ENCODE measurements around the gene SLC2A2.

The SLC2A2 gene

DNA sequence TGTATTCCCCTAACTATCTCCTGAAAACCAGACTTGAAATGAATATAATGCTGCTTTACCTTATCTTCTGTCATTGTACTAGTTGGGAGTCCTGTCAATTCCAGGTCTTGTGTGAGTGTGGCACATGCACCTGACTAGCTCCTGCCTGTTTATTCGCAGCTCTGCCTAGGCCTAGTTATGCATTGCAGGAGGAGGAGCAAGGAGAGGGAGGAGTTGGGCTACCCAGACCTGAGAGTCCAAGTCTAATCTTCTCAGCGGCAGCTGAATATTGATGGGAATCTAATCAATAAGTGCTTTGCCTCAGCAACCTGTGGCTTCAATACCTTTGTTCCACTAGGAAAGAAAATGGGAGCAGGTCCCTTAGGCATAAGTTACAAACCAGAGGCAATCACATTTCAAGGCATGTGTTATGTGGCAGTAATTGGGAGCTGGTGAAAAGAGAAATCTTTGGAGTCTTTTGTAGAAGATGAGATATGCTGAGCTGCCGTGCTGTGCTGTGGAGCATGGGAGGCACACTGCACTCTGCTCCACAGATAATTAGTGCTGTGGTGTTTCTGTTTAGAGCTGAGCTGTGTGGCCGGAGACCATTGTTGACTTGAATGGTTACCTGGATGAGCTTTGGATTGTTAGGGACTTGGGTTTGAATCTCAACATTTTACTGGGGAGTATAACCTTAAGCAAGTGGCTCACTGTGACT, at the start of gene SLC2A2:
TSS of gene SLC2A2 (minus strand) at position 124 of the 697 bp plus-strand sequence. CDS start at position 74, 50 bp downstream.
- DNase-seq (ENCODE audit: low spot score in 2 of 2), result no peak
- no peaks in the 10 kb centered on the region for H3K36me3 ChIP-seq (replicated peaks)

GRCh38 chr3:171072432-171072831, 45.9 kb upstream of the SLC2A2 start:
- in situ Hi-C loops (cut with MboI; ENCODE audit: low sequenced_read_pairs), result loop anchor here (25.0 kb wide), 1 partner anchor 490 kb away; no protein-coding TSS in a partner anchor
- Histone ChIP-seq H3K4me3 (no peak overlapping the region), H3K27me3 (ENCODE audit: low read depth) (no peaks in the 10 kb centered on the region), H3K4me1 (no peaks in the 10 kb centered on the region), H3K9me3 (no peaks in the 10 kb centered on the region), H3K36me3 (replicated peaks) (no peaks in the 10 kb centered on the region)
- no peak for DNase-seq (ENCODE audit: low spot score in 2 of 2)

More for the DNA sequence above, at the start of gene SLC2A2:
- Histone ChIP-seq H3K27me3 (ENCODE audit: low read depth) (no peaks in the 10 kb centered on the region), H3K4me1 (no peaks in the 10 kb centered on the region), H3K9me3 (no peaks in the 10 kb centered on the region), H3K4me3 (no peak within 1 kb of the TSS)
- in situ Hi-C loops (cut with MboI; ENCODE audit: low sequenced_read_pairs), result no loop called here

- Histone ChIP-seq H3K36me3 (replicated peaks) (no peaks in the 10 kb centered on the region), H3K4me3 (no peak overlapping the region), H3K27me3 (ENCODE audit: low read depth) (no peaks in the 10 kb centered on the region), H3K9me3 (no peaks in the 10 kb centered on the region), H3K4me1 (no peaks in the 10 kb centered on the region)
- DNase-seq (ENCODE audit: low spot score in 2 of 2), result no peak
- in situ Hi-C loops (cut with MboI; ENCODE audit: low sequenced_read_pairs), result loop anchor here (25.0 kb wide), 1 partner anchor 494 kb away; no protein-coding TSS in a partner anchor
Measured at GRCh38 chr3:171068658-171069057, 42.1 kb upstream of the SLC2A2 start.

- H3K9me3 ChIP-seq, result no peaks in the 10 kb centered on the region
- no peaks in the 10 kb centered on the region for H3K4me1 ChIP-seq
- in situ Hi-C loops (cut with MboI; ENCODE audit: low sequenced_read_pairs), result loop anchor here (25.0 kb wide), 1 partner anchor 496 kb away; no protein-coding TSS in a partner anchor
- H3K36me3 ChIP-seq (replicated peaks), result no peaks in the 10 kb centered on the region
- no peak overlapping the region for H3K4me3 ChIP-seq
- no peaks in the 10 kb centered on the region for H3K27me3 ChIP-seq (ENCODE audit: low read depth)
- no peak for DNase-seq (ENCODE audit: low spot score in 2 of 2)
Measured at GRCh38 chr3:171066206-171066605, 39.7 kb upstream of the SLC2A2 start.

DNA sequence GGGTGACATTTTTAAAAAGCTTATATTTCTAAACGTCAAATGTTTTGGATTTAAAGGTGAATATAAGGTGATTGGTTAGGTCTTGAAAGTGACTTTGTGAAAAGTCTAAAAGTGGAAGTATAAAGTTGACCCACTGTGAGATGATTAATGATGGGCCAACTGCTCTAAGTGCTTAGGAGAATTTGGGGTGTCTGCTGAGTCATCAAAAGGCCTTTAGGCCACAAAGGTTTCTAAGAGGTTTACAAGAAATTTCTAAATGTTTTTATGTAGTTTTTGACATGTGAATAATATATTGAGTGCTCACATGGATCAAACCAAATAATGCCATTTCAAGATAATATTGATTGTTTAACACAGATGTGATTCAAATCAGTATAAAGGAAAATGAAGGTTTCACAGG, 39.2 kb upstream of the SLC2A2 start:
- in situ Hi-C loops (cut with MboI; ENCODE audit: low sequenced_read_pairs), result loop anchor here (25.0 kb wide), 1 partner anchor 497 kb away; no protein-coding TSS in a partner anchor
- no peaks in the 10 kb centered on the region for H3K4me1 ChIP-seq
- no peaks in the 10 kb centered on the region for H3K27me3 ChIP-seq (ENCODE audit: low read depth)
- no peak overlapping the region for H3K4me3 ChIP-seq
- no peaks in the 10 kb centered on the region for H3K9me3 ChIP-seq
- DNase-seq (ENCODE audit: low spot score in 2 of 2), result no peak
- H3K36me3 ChIP-seq (replicated peaks), result no peaks in the 10 kb centered on the region

DNA sequence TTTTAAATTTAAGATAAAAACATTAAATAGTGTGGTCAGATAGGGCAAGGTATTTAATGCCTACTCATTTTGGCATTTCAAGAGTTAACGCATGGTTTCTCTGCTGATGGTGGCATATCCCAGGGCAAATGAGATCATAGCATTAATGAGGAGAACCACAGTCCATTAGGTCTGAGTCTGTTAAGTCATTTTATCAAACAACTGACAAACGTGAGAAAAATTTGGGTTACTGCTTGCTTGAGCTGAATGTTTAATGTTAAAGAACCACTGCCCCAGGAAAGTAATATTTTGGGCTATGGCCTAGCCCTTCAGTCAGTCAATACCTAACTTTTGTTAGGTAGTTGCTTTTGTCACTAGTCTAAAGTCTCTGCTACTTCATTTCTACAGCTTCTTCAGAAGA, 37.9 kb upstream of the SLC2A2 start:
- no peak for DNase-seq (ENCODE audit: low spot score in 2 of 2)
- Histone ChIP-seq H3K9me3 (no peaks in the 10 kb centered on the region), H3K4me1 (no peaks in the 10 kb centered on the region), H3K27me3 (ENCODE audit: low read depth) (no peaks in the 10 kb centered on the region), H3K36me3 (replicated peaks) (no peaks in the 10 kb centered on the region), H3K4me3 (no peak overlapping the region)
- in situ Hi-C loops (cut with MboI; ENCODE audit: low sequenced_read_pairs), result loop anchor here (25.0 kb wide), 1 partner anchor 498 kb away; no protein-coding TSS in a partner anchor

GRCh38 chr3:171061749-171062148, 35.2 kb upstream of the SLC2A2 start:
- in situ Hi-C loops (cut with MboI; ENCODE audit: low sequenced_read_pairs), result loop anchor here (25.0 kb wide), 1 partner anchor 501 kb away; no protein-coding TSS in a partner anchor
- H3K27me3 ChIP-seq (ENCODE audit: low read depth), result no peaks in the 10 kb centered on the region
- no peaks in the 10 kb centered on the region for H3K9me3 ChIP-seq
- H3K4me1 ChIP-seq, result no peaks in the 10 kb centered on the region
- DNase-seq (ENCODE audit: low spot score in 2 of 2), result no peak
- no peaks in the 10 kb centered on the region for H3K36me3 ChIP-seq (replicated peaks)
- no peak overlapping the region for H3K4me3 ChIP-seq

GRCh38 chr3:171059978-171060377, 33.5 kb upstream of the SLC2A2 start:
- Histone ChIP-seq H3K4me1 (no peaks in the 10 kb centered on the region), H3K27me3 (ENCODE audit: low read depth) (no peaks in the 10 kb centered on the region; the same call in 1 of the 2 replicates), H3K36me3 (replicated peaks) (no peaks in the 10 kb centered on the region), H3K9me3 (no peaks in the 10 kb centered on the region), H3K4me3 (no peak overlapping the region)
- DNase-seq (ENCODE audit: low spot score in 2 of 2), result no peak
- in situ Hi-C loops (cut with MboI; ENCODE audit: low sequenced_read_pairs), result loop anchor here (25.0 kb wide), 1 partner anchor 502 kb away; no protein-coding TSS in a partner anchor

DNA sequence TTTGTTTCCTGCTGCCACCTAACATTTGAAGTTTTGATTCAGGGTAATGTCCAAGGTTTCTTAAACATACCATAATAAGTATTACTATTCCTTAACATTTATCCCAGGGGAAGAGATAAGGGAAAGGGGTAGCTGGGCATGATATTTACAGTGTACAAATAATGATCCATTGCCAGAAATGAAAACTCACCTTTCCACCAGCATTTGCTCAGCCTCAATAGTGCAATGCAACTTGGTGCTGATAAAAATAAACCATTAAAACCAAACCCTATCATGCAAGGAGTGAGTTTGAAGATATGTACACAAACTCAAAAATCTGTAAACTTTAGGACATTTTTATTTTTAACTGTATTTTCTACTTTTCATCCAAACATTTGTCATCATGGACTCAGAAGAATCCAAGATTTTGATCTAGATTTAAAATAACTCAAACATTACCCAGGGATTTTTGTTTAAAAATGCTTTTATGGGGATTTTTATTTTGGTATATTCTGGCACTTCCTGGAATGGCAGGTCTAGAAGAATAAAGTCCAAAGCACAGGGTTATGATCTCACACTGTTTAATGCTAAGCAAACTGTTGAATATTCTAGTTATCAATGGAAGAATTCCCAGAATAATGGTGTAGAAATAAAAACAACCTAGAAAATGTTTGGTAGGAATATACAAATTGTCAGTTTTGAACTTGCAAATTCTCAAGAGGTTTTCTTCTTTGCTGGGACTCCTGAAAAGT, 32.5 kb upstream of the SLC2A2 start:
- in situ Hi-C loops (cut with MboI; ENCODE audit: low sequenced_read_pairs), result loop anchor here (25.0 kb wide), 1 partner anchor 503 kb away; no protein-coding TSS in a partner anchor
- Histone ChIP-seq H3K27me3 (ENCODE audit: low read depth) (no peaks in the 10 kb centered on the region; the same call in 1 of the 2 replicates), H3K36me3 (replicated peaks) (no peaks in the 10 kb centered on the region), H3K4me1 (no peaks in the 10 kb centered on the region), H3K9me3 (no peaks in the 10 kb centered on the region), H3K4me3 (no peak overlapping the region)
- no peak for DNase-seq (ENCODE audit: low spot score in 2 of 2)

DNA sequence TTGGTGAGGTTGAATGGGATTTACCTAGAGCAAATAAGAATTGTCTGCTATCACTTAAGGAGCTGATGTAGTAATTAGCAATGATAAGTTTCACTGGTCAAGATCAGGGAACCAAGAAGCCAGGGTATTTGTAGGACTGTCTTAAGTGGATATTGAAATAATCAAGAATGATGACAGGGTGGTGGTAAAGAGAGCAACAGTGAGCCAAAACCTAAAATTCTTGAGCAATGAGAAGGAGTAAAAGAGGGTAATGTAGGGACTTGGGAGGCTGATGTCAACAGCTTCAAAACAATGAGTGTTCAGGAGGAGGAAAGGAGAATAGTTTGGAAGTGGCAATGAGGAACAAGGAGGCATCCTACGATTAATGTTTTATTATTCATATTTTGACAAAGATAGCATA, 31.5 kb upstream of the SLC2A2 start:
- no peak for DNase-seq (ENCODE audit: low spot score in 2 of 2)
- no peaks in the 10 kb centered on the region for H3K36me3 ChIP-seq (replicated peaks)
- no peaks in the 10 kb centered on the region for H3K4me1 ChIP-seq
- in situ Hi-C loops (cut with MboI; ENCODE audit: low sequenced_read_pairs), result loop anchor here (25.0 kb wide), 1 partner anchor 504 kb away; no protein-coding TSS in a partner anchor
- H3K4me3 ChIP-seq, result no peak overlapping the region
- H3K27me3 ChIP-seq (ENCODE audit: low read depth), result no peaks in the 10 kb centered on the region; the same call in 1 of the 2 replicates
- no peaks in the 10 kb centered on the region for H3K9me3 ChIP-seq

GRCh38 chr3:171057072-171057471, 30.6 kb upstream of the SLC2A2 start:
- no peaks in the 10 kb centered on the region for H3K36me3 ChIP-seq (replicated peaks)
- no peak for DNase-seq (ENCODE audit: low spot score in 2 of 2)
- H3K9me3 ChIP-seq, result no peaks in the 10 kb centered on the region
- H3K27me3 ChIP-seq (ENCODE audit: low read depth), result no peaks in the 10 kb centered on the region; the same call in 1 of the 2 replicates
- no peak overlapping the region for H3K4me3 ChIP-seq
- H3K4me1 ChIP-seq, result no peaks in the 10 kb centered on the region
- in situ Hi-C loops (cut with MboI; ENCODE audit: low sequenced_read_pairs), result loop anchor here (25.0 kb wide), 1 partner anchor 505 kb away; no protein-coding TSS in a partner anchor

DNA sequence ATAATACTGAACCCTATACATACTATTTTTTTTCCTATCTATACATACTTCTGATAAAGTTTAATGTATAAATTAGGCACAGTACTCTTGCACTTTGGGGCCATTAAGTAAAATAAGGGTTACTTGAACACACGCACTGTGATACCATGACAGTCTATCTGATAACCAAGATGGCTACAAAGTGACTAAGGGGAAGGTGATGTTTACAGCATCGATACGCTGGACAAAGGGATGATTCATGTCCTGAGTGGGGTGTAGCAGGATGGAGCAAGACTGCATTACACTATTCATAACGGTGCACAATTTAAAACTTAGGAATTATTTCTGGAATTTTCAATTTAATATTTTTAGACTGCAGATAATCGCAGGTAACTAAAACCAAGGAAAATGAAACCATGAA, 30.0 kb upstream of the SLC2A2 start:
- in situ Hi-C loops (cut with MboI; ENCODE audit: low sequenced_read_pairs), result loop anchor here (25.0 kb wide), 1 partner anchor 506 kb away; no protein-coding TSS in a partner anchor
- H3K27me3 ChIP-seq (ENCODE audit: low read depth), result no peaks in the 10 kb centered on the region; the same call in 1 of the 2 replicates
- no peaks in the 10 kb centered on the region for H3K36me3 ChIP-seq (replicated peaks)
- DNase-seq (ENCODE audit: low spot score in 2 of 2), result no peak
- no peaks in the 10 kb centered on the region for H3K4me1 ChIP-seq
- no peaks in the 10 kb centered on the region for H3K9me3 ChIP-seq
- no peak overlapping the region for H3K4me3 ChIP-seq

DNA sequence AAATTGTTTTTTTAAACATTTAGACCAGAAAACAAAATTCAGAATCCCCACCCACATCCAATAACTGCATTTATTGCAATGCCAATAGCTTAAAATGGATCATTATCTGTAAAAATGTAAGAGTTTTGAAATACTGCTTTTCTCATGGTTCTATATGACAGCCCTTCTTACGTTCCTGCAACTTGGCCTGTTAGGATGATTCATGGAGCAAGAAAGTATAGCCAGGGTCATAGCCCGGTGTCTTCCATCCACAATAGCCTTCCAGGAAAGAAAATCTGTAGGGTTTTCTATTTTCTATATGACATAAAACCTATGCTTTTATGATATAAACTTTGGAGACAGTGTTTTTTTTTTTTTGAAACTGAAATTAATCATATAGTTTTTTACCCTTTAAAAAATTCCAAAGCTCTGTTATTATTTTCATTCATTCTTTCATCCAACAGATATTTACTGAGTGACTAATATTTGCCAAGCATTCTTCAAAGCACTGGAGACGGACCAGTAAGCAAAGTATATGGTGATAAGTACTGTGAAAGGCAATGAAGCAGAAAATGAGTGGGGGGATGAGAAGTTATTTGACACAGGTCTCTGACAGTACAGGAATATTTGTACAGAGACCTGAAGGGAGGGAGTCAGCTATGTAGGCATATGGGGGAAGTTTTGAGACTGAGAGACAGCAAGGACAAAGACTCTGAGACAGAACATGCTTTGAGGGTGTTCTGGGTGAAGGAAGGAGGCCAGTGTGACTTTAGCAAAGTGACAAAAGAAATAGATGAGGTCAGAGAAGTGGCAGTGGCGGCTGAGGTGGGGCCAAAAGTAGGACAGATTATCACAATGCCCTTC, 29.0 kb upstream of the SLC2A2 start:
- no peak for DNase-seq (ENCODE audit: low spot score in 2 of 2)
- no peaks in the 10 kb centered on the region for H3K9me3 ChIP-seq
- in situ Hi-C loops (cut with MboI; ENCODE audit: low sequenced_read_pairs), result loop anchor here (25.0 kb wide), 1 partner anchor 507 kb away; no protein-coding TSS in a partner anchor
- no peaks in the 10 kb centered on the region for H3K36me3 ChIP-seq (replicated peaks)
- H3K4me3 ChIP-seq, result no peak overlapping the region
- H3K27me3 ChIP-seq (ENCODE audit: low read depth), result no peaks in the 10 kb centered on the region; the same call in 1 of the 2 replicates
- H3K4me1 ChIP-seq, result no peaks in the 10 kb centered on the region; the same call in 1 of the 2 replicates

All from HAP-1 (cell line).